Breast epithelium (tissue), 4 donors: ENCODE measurements around the gene CFD. TPM values are rescaled to one million over a fixed set of nuclear protein-coding genes. Genes with fewer than 3 reads are reported as not detected.

Experiments used
- DNase-seq, 2 donors: peaks; one replicate each; pipeline ENCODE4 v3.0.0-alpha.2; 2019; ENCODE audit warnings: low spot score in 2 of 2
- H3K27ac ChIP-seq, 2 donors: fragments of 200-600 bp; sonication (generic) in 1 of 2; one replicate each; pipeline ENCODE4 v1.5.1; 2016 to 2019; ENCODE audit warnings: mild to moderate bottlenecking in 1 of 2
- H3K27me3 ChIP-seq, 2 donors: fragments of 200-600 bp; sonication (generic) in 1 of 2; one replicate each; pipeline versions ENCODE4 v1.5.1 to v1.6.0; 2017 to 2019; ENCODE audit warnings: control low read depth in 1 of 2, mild to moderate bottlenecking in 1 of 2
- H3K36me3 ChIP-seq: fragments of 200-600 bp; one replicate; pipeline ENCODE4 v1.5.1; 2019
- H3K4me1 ChIP-seq, 2 donors: fragments of 200-600 bp; sonication (generic); one replicate each; pipeline ENCODE4 v1.5.1; 2016 to 2019; ENCODE audit warnings: control low read depth in 1 of 2
- H3K4me3 ChIP-seq, 3 donors: fragments of 200-600 bp; sonication (generic); 1 replicate in 2 of 3; 2 replicates in 1 of 3; pipeline ENCODE4 v1.5.1; 2016 to 2019; ENCODE audit warnings: mild to moderate bottlenecking in 3 of 3, moderate library complexity in 2 of 3
- H3K9me3 ChIP-seq, 2 donors: fragments of 200-600 bp; sonication (generic) in 1 of 2; one replicate each; pipeline ENCODE4 v1.5.1; 2016 to 2019; ENCODE audit warnings: control low read depth in 1 of 2
- CTCF ChIP-seq, 3 donors: fragments of 450-650 bp; IDR thresholded peaks; one replicate each; pipeline ENCODE4 v1.5.1; 2016 to 2017; ENCODE audit warnings: antibody characterized with exemption in 3 of 3, mild to moderate bottlenecking in 3 of 3, moderate library complexity in 3 of 3
- POLR2A ChIP-seq: fragments of 450-650 bp; IDR thresholded peaks from one replicate; pipeline ENCODE4 v1.6.1; 2016; ENCODE audit warnings: antibody characterized with exemption, mild to moderate bottlenecking, moderate library complexity
- POLR2AphosphoS5 ChIP-seq, 3 donors: sonication (generic); formaldehyde crosslinking; IDR thresholded peaks; one replicate each; pipeline ENCODE4 v1.6.1; 2017; ENCODE audit warnings: antibody characterized with exemption in 3 of 3
- intact Hi-C: fragments of 100-400 bp; cut with DNase I; formaldehyde crosslinking; loops from one replicate; pipeline ENCODE4 v1.15.1; 2023; ENCODE audit warnings: low total_unique reads
- total RNA-seq, 3 donors: library from RNA; depleted of rRNA; stranded (reverse); fragments of >200 nt; gene quantifications; one replicate each; pipeline ENCODE4 v1.1.0, GENCODE V29; 2016

Gene CFD
- total RNA-seq, 3 donors from 2014 or later = 345 to 6,770 (median 797) TPM

DNA sequence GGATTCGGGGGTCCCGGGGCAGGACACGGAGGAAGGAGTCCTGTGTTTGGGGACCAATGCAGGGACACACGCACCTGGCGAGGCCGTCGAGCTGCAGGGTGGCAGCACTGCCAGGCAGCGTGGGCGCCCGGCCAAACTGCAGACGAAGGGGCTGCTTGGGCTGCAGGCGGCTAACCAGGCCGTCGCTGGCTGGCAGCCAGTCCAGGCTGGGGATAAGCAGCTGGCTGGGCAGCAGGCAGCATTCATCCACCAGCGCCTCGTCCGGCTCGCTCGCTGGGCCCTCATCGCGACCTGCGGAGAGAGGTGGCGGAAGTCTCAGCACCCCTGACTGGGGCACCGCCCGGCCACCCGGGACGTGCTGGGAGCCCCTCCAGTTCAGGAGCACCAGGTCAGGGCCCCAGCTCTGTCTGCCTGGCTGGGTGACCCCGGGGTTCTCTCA, 11.5 kb downstream of the CFD start:
- Histone ChIP-seq H3K36me3 (no peaks in the 10 kb centered on the region), H3K27ac (peak overlapping the region in 1 of 2 donors; percentile 19), H3K4me3 (no peak overlapping the region), H3K27me3 (no peaks in the 10 kb centered on the region), H3K9me3 (no peaks in the 10 kb centered on the region), H3K4me1 (no peaks in the 10 kb centered on the region)
- TF ChIP-seq CTCF (IDR thresholded peaks at IDR 0.05) = no peak
- no peak for TF ChIP-seq POLR2AphosphoS5 (IDR thresholded peaks at IDR 0.05)
- no peak for TF ChIP-seq POLR2A
- DNase-seq = no peak
- intact Hi-C loops = no loop called here

GRCh38 chr19:871446-872265, 12.2 kb downstream of the CFD start:
- TF ChIP-seq CTCF (IDR thresholded peaks at IDR 0.05) = no peak
- no peak for TF ChIP-seq POLR2A
- no peak for TF ChIP-seq POLR2AphosphoS5 (IDR thresholded peaks at IDR 0.05)
- Histone ChIP-seq H3K4me1 (no peaks in the 10 kb centered on the region), H3K9me3 (no peaks in the 10 kb centered on the region), H3K27me3 (no peaks in the 10 kb centered on the region), H3K4me3 (no peak overlapping the region), H3K27ac (peak overlapping the region; percentile 4 to 74), H3K36me3 (no peaks in the 10 kb centered on the region)
- intact Hi-C loops = no loop called here
- DNase-seq = no peak

DNA sequence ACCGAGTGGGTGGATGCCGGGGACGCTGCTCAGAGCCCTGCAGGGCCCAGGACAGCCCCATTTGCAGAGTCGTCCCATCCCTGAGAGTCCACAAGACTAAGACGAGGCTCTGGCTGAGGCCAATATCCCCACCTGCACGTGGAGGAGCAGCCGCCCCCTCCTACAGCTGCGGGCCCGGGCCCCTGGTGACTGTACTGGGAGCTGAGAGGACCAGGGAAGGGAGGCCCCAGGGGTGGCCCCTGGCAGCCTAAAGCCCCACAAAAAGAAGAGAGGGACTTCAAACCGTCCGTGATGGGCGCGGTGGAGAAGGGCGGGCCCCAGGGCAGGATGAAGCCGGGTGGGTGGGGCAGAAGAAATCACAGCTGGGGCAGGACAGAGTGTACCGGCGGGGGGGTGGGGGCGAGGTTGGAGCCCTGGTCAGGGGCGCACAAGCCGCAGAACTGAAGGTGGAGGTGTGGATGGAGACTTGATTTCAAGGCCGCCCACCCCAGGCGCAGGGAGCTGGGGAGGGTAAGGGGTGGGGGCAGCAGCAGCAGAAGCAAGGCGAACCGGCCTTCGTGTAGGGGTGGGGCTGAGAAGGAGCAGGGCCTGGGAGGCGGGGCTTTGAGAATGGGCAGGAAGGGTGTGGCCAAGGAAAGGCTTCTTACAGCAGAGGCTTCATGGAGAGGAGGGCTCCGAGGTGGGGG, 12.9 kb downstream of the CFD start:
- H3K9me3 ChIP-seq = no peaks in the 10 kb centered on the region
- no peaks in the 10 kb centered on the region for H3K4me1 ChIP-seq
- no peaks in the 10 kb centered on the region for H3K27me3 ChIP-seq
- DNase-seq = no peak
- H3K27ac ChIP-seq = peak overlapping the region; percentile 4 to 74
- TF ChIP-seq POLR2AphosphoS5 (IDR thresholded peaks at IDR 0.05) (no peak), POLR2A (no peak), CTCF (IDR thresholded peaks at IDR 0.05) (no peak)
- H3K36me3 ChIP-seq = no peaks in the 10 kb centered on the region
- no peak overlapping the region for H3K4me3 ChIP-seq
- intact Hi-C loops = no loop called here

DNA sequence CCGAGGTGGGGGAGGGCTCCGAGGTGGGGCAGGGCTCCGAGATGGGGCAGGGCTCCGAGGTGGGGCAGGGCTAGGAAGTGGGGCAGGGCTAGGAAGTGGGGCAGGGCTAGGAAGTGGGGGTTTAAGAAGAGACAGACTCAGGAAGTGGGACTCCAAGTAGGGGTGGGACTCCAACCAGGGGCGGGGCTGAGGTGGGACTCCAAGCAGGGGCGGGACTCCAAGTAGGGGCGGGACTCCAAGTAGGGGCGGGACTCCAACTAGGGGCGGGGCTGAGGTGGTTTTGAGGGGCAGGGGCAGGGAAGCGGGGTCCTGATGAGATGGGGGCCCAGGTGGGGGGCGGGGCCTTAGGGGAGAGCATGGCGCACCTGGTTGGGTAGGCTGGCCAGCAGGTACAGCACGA, 13.6 kb downstream of the CFD start:
- H3K27ac ChIP-seq = no peak overlapping the region
- intact Hi-C loops = no loop called here
- DNase-seq = no peak
- H3K9me3 ChIP-seq = no peaks in the 10 kb centered on the region
- no peak for TF ChIP-seq CTCF (IDR thresholded peaks at IDR 0.05)
- TF ChIP-seq POLR2AphosphoS5 (IDR thresholded peaks at IDR 0.05) = no peak
- no peak for TF ChIP-seq POLR2A
- H3K36me3 ChIP-seq = no peaks in the 10 kb centered on the region
- H3K4me3 ChIP-seq = no peak overlapping the region
- no peaks in the 10 kb centered on the region for H3K4me1 ChIP-seq
- no peaks in the 10 kb centered on the region for H3K27me3 ChIP-seq

DNA sequence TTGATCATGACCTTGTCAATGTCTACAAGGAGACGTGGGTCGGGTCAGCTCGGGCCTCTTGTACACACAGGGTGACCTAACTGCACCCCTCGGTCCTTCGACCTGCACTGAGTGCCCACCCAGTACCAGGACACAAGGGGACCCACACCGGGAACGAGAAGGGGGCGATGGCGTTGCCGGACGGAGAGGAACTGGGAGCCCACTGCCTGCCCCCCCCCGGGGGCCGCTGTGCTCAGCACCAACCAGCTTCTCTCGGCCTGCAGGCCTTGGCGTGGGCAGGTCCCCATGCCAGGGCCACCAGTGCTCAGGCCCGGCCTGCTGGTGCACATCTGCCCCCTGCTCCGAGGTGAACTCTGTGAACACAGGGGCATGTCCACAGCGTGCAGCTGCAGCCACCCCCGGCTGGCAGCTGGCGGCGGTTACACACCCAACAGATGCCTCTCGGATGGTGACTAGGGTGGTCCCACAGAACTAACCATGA, 14.1 kb downstream of the CFD start:
- no peak overlapping the region for H3K4me3 ChIP-seq
- H3K9me3 ChIP-seq = no peaks in the 10 kb centered on the region
- no peaks in the 10 kb centered on the region for H3K36me3 ChIP-seq
- H3K27ac ChIP-seq = no peak overlapping the region
- no peaks in the 10 kb centered on the region for H3K4me1 ChIP-seq
- H3K27me3 ChIP-seq = no peaks in the 10 kb centered on the region
- intact Hi-C loops = no loop called here
- DNase-seq = no peak
- no peak for TF ChIP-seq POLR2A
